Body of pancreas (tissue), 4 donors: ENCODE data around the gene CCDC149.

Experiments
- POLR2A ChIP-seq, 3 donors: fragments of 450-650 bp; IDR thresholded peaks; one replicate each; pipeline ENCODE4 v1.6.1; 2016; ENCODE audit warnings: antibody characterized with exemption in 3 of 3, mild to moderate bottlenecking in 2 of 3
- TF ChIP-seq, protein P1 (sequence below), 7 experiments: fragments of 450-650 bp in 4 of 7; fragments of 200-600 bp in 3 of 7; sonication (generic) in 3 of 7; IDR thresholded peaks; one replicate each; pipeline ENCODE4 v1.5.1; 2016 to 2019; ENCODE audit warnings: antibody characterized with exemption in 7 of 7

DNA sequence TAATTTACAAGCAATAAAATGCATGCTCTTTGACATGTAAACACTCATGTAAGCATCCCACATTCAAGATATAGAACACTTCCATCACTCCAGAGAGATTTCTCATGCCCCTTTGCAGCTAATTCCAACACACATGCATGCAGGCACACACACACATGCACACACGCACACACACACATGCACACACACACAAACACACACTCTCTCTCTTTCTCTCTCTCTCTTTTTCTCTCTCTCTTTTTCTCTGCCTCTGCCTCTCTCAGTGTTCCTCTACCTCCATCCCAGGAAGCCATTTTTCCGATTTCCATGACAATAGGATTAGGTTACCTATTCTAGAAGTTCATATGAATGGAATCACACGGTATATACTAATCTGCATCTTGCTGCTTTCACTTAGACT, 129.3 kb downstream of the CCDC149 start:
- TF ChIP-seq, protein P1, sequence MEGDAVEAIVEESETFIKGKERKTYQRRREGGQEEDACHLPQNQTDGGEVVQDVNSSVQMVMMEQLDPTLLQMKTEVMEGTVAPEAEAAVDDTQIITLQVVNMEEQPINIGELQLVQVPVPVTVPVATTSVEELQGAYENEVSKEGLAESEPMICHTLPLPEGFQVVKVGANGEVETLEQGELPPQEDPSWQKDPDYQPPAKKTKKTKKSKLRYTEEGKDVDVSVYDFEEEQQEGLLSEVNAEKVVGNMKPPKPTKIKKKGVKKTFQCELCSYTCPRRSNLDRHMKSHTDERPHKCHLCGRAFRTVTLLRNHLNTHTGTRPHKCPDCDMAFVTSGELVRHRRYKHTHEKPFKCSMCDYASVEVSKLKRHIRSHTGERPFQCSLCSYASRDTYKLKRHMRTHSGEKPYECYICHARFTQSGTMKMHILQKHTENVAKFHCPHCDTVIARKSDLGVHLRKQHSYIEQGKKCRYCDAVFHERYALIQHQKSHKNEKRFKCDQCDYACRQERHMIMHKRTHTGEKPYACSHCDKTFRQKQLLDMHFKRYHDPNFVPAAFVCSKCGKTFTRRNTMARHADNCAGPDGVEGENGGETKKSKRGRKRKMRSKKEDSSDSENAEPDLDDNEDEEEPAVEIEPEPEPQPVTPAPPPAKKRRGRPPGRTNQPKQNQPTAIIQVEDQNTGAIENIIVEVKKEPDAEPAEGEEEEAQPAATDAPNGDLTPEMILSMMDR (IDR thresholded peaks at IDR 0.05), result no peak
- TF ChIP-seq POLR2A (IDR thresholded peaks at IDR 0.05), result no peak
